Nucleus accumbens (tissue), 56 donors: ENCODE data around the gene C1QL4.

Source experiments
- DNase-seq, 56 donors: peaks; one replicate each; lab custom pipeline; 2025; lab: John Stamatoyannopoulos, UW

The C1QL4 gene

DNA sequence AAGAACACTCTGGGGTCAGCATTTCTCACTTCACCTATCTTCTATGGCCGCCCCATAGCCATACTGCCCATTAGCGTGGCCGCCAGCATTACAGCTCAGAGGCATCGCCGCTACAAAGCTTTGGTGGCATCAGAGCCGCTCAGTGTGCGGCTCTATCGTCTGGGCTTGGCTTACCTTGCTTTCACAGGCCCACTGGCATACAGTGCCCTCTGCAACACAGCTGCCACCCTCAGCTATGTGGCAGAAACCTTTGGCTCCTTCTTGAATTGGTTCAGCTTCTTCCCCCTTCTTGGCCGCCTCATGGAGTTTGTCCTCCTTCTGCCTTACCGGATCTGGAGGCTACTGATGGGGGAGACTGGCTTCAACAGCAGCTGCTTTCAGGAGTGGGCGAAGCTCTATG, 12.3 kb upstream of the C1QL4 start:
- DNase-seq: no peak

DNA sequence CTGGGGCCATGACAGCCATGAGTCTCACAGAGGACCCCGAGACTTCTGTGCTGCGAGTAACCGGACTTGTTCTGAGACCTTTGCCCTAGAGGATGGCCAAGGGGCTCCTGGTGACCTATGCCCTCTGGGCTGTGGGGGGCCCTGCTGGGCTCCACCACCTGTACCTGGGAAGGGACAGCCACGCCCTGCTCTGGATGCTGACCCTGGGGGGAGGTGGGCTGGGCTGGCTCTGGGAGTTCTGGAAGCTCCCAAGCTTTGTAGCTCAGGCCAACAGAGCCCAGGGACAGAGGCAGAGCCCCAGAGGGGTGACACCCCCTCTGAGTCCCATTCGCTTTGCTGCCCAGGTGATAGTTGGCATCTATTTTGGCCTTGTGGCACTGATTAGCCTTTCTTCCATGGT, 11.8 kb upstream of the C1QL4 start:
- DNase-seq: no peak

DNA sequence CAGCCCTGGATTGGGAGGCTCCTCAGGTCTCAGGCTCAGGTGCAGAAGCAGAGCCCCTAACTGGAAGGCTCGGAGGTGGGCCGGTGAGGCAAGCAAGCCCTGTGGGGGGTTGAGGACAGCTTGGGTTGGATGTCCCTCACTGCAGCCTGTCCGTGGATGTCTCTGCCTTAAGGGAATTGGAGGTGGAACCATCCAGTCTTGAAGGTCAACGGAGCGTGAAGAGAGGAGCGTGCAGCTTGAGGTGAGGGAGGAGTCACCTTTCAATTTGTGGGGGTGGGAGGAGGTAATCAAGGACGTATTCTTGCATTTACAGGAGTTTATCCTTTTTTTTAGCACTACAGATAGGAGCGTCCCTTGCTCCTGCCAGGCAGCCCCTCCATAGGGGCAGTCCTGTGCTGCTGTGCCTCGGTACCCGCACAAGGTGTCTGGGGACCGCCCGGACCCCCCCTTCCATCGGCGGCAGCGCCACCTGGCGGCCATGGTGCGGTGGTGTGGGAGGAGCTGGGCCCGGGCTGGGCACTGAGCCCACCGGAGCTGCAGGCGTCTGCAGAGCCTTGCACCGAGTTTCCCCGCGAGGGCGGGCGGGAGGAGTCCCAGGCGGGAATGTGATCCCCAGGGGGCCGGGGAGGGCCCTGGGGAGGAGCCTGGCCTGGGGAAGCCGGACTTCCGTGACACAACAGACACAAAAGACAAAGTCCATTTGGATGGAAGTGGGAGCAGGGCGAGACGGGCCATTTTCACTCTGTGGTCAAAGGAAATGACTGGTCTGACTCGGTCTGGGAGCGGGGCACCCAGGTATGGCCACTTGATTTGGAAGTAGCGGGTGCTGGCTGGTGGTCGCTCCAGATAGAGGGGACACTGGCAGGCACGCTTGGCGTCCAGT, 10.6 kb upstream of the C1QL4 start:
- peak in 54 of 56 donors; percentile 27 to 96 (median 83) for DNase-seq

DNA sequence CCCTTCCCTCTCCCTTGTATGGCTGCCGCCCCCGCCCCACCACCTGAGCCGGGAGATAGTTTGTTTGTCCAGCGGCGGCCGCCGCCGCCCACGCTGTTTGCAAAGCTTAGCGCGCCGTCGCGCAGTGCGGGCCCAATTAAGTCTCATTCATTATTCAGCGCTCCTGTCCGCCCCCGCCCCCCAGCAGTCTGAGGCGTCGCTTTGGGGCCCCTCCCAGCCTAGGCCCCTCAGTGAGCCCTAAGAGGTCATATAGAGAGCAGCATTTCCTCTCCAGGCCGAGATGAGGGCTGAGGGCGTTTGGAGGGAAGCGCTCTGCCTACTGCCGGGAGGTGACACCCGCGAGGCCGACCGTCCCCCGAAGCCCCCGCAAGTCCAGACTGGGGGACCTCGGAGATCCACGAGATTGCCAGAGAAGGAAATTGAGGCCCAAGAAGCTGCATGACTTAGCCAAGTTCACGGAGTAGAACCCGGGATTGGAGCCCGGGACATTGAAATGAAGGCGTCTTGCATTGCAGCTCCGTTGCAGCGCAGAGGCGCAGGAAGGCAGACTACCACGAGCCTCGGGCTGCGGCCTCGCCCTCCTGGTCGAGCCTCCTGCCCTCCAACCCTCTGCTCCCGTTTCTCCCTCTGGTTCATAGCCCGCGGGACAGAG, 9.8 kb upstream of the C1QL4 start, which contains the start of gene DNAJC22:
TSS of gene DNAJC22 (plus strand) at position 230 of the 652 bp plus-strand sequence. CDS start 1,985 bp downstream, outside the sequence.
- DNase-seq: peak in 2 of 56 donors; percentile 26 to 35

DNA sequence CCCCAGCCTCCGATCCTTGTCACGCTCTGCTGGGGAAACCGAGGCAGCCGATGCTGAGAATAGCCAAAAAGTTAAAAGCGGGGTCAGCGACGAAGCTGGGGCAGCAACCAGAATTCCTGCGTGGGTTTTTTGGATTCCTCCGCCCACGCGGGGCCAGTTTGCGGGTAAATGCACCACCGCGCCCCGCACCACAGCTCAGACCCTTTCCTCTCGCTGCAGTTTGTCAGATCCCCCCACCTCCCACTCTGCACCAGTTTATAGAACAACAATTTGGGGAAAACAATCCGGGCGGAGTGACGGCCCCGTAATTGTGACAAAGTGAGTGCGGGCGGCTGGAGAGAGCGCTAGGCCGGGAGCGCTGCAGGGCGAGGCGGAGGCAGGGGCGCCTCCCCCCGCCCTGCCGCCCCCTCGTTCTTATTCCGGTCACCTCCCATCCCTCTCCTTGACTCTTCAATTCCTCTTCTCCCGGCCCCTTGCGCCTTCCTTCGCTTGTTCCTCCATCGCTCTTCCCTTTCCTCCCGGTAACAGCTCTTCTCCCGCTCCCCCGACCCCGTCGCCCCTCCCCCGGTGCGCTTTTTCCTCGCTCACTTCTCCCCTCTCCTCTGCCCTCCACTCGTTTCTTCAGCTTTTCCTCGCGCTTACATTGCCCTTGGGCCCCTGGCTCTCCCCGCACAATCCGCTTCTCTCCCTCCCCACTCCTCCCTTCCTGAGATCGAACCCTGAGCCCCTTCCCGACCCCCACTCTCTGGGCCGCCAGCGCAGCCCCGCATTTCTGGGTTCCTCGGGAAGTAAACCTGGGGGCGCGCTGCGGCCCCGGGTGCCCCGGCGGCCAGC, 9.1 kb upstream of the C1QL4 start:
- DNase-seq: peak in 1 of 56 donors; percentile 9

DNA sequence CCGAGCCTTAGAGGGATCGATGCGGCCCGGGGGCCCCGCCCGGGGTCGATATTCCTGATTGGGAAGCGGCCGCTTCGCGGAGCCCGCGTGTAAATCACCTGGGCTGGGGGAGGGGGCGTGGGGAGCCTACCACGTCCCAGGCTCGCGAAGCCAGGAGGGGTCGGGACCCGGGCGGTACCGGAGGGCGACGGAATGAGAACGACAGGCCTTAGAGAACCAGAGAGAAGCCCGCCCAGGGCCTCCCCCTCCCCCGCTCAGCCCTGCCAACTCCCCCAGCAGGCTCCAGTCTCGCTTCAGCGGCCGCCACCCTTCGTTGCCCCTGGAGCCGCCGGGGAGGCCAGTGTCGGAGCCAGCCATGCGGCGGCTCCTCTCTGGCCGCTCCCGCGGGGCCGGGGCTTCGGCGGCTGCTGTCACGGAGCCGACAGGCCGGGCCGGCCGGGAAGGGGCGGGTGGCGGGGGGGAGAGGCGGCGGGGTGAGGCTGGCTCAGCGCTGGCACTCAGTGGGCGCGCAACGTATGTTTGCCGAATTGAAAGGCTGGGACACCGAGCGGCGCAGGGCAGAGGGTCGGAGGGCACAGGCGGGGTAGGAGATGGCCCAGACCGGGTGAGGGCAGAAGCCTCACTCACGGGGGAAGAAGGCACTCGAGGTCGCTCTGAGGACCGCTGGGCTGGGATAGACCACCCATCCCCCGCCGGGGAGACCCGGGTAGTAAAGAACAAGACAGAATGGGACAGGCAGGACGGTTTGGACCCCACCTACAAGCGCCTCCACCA, 8.2 kb upstream of the C1QL4 start:
- DNase-seq: peak in 9 of 56 donors; percentile 12 to 64 (median 27)

DNA sequence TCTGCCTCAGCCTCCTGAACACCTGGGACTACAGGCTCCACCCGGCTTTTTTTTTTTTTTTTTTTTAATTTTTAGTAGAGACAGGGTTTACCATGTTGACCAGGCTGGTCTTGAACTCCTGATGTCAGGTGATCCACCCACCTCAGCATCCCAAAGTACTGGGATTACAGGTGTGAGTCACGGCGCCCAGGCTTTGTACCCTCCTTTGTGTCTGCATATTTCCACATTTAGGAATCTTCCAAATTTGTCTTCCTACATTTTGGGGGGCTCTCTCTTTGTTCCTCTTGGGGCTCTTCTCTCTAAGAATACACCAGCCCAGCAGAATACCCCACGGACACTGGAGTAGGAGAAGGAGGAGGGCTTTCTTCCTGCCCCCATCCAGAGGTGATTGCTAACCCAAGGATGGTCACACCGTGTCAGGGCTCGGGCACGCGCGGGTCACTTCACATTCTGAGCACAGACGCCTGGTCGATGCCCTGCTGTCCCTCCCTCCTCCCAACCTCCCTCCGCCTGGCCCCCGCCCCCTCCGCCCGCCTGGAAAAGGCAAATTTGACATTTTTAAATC, 7.6 kb upstream of the C1QL4 start:
- DNase-seq: no peak

DNA sequence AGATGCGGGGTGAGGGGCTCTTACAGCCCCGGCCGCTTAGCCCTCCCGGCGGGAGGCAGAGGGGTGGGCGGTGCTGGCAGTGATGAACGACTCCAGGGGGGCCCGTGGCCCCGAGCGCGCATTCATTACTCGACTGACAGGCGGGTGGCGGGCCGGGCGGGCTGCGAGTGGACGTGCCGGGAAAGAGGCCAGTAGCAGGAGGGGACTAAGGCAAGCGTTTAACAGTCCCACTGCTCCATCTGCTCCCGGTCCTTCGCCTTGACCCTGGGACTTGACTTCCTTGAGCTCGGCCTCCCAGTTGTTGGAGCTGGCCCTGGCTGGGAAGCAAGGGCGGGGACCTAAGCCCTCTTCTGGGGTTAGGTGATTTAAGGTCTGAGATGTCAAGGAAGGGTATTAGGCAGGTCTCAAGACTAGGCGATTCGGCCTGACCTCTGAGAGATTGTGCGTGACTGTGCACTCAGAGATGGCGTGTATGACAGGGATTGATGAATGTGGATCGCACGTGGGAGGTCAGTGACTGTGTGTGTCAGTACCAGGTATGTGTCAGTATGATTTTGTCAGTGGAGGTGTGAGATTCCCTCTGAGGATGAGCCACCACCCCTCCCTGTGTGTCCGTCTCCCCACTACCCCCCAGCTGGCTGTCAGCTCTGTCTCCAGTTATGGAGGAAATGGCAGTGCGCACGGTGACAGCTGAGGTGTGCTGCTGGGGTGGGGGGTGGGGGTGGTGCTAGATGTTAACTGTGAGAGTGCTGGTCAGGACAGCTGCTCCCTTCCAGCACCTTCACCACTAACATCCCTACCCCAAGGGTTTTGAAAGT, 6.1 kb upstream of the C1QL4 start:
- peak in 5 of 56 donors; percentile 17 to 60 (median 34) for DNase-seq

DNA sequence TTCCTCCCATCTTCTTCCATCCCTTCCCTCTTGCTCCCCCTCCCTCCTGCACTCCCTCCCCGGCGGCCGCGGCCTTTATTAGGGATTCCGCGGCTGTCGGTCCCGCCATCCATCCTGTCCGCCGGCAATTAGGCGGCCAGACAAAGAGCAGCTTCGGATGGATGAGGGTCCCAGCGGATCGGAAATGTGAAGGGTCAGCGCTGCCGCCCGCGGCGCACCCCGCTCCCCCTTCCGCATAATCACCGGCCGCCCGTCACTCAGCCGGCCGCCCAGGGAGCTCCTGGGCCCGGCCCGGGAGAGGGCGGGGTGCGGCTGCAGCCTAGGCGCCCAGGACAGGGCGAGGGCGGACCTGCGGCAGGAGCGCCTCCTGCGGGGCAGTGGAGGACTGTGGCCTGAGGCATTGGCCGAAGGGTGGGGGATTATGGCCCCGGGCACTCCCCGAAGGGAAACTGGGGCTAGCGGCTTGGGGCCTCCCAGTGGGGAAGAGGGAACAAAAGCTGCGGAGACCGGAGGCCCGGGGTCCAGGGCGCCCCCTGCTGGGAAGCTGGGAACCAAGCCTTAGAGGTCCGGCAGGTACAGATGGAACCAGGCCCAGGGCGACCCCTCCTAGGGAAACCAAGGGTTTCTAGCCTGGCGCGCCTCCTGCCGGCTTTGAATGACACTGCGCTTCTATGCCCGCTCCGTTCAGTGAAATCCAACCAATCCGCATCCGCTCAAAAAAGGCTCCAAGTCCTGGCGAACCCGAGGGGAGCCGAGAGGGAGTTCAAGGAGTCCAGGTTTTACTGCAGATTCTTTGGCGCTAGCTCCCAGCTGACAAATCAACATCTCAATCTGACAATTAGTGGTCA, 5.3 kb upstream of the C1QL4 start:
- peak in 42 of 56 donors; percentile 13 to 84 (median 46) for DNase-seq

DNA sequence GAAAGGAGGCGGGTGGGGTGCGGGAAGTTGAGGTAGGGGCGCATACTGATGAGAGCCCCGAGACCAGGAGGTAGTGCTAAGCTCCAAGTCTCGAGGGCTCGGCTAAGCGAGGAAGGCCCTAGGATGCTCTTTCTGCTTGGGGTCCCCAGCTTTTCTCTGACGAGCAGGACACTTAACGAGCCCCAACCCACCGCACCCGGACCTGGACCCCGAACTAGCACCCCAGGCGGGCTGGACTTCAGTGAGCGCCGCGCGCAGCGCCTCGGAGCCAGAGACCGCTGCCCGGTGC, 4.7 kb upstream of the C1QL4 start:
- DNase-seq: no peak

DNA sequence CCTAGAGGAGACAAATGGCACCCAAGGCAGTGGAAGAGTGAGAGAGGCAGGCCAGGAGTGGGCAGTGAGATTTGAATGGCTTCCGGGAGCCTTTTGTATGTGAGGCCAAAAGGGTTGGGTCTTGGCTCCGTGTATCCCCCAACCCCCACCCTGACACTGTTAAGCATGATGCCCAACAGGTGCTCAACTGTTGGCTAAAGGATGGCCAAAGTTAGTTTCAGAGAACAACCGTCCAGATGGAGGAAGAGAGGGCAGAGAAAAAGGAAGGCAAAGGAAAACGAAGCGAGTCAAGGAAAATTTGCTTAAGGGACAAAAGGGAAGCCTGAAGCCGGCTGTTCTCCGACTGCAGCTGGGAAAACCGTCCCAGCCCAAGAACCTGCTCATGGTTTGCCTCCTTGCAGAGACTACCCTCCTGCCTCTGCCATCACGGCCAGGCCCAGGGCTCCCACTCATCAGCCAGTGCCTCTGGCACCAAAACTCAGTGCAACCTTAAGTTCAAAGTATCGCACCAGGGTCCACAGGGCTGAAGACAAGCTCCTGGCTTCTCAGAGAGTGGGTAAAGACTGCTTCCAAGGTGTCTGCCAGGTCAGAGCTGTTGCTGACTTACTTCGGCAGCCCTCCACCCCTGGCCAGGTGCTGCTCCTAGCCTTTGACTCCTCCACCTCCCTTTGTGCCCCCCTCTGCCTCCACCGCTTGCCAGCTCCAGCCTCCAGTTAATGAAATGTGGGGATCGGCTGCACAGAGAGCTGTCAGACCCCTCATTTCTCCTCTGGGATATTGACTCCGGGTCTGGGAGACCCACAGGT, 4.2 kb upstream of the C1QL4 start:
- no peak for DNase-seq

DNA sequence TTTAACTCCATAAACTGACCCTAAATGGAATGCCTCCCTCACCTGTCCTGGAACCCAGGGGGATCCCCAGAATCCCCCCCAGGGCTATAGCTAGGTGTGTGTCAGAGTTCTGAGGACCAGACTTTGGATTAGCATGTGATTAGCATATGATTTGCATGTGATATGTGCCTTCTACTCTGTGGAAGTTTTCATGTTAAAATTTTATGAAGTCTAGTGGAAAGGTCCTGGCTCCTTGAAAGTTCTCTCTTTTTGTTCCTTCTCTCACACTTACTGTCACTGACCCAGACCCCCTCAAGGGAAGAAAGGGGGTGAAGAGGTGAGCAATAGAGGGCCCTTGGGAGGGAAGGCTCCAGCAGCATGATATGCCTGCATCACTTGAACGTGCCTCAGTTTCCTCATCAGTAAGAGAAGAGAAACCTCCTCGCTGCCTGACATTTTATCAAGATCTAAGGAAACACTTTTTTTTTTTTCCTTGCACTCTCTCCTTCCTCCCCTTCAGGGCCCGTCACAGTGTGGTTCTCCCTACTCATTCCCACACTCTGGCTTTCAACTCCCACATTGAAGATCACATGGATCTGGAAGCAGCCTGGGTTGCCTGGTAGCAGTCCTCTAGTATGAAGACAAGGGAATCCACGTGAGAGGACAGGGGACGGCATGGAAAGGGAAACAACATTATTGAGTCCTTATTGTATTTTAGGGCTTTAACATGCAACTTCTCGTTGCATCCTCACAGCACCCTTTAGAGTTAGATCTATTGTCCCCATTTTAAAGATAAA, 3.3 kb upstream of the C1QL4 start:
- DNase-seq: no peak

DNA sequence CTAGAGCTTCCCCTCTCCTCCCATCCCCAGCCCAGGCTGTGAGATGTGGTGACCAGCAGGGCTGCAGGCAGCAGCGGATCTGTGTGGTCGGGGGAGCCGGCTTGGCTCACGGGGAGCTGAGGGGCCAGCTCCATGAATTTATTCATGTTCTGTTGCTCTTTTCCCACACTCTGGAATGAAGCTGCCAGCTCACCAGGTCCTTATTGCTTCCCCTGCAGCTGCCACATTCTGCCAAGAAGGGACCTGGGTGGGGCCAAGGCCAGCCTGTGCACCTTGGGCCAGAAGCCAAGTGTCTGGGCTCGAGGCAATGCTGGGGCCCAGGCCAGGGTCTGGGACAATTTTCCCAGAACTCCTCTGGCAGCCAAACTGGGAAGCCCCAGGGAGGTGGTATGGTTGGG, 2.5 kb upstream of the C1QL4 start:
- DNase-seq: peak in 1 of 56 donors; percentile 2

DNA sequence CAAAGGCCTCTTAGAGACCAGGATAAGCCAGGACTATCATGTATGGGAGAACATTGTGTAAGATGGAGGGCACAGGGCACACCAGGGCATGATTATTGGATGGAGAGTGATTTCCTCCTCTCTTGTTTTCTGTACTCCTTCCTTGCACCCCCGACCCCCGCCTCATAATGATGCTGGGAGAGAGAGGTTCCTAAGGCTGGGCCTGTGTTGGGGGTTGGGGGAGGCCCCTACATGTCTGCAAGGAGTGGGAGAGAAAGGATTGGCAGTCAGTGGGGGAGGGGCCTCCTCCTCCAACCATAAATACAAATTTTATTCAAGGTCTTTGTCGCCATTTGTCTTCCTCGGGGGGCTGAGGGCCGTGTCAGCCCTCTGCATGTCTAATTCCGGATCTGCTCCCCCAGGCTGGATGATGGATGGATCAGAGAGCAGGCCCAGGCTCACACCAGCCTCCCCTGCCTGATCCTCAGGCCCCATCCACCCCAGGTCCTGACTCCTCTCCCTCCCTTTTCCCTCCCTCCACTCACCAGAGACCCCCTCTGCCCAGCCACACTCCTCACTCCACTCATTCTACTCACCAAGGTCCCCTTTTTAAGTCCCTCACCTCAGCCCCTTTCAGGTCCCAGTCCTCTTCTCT, 2.0 kb upstream of the C1QL4 start:
- DNase-seq: no peak

DNA sequence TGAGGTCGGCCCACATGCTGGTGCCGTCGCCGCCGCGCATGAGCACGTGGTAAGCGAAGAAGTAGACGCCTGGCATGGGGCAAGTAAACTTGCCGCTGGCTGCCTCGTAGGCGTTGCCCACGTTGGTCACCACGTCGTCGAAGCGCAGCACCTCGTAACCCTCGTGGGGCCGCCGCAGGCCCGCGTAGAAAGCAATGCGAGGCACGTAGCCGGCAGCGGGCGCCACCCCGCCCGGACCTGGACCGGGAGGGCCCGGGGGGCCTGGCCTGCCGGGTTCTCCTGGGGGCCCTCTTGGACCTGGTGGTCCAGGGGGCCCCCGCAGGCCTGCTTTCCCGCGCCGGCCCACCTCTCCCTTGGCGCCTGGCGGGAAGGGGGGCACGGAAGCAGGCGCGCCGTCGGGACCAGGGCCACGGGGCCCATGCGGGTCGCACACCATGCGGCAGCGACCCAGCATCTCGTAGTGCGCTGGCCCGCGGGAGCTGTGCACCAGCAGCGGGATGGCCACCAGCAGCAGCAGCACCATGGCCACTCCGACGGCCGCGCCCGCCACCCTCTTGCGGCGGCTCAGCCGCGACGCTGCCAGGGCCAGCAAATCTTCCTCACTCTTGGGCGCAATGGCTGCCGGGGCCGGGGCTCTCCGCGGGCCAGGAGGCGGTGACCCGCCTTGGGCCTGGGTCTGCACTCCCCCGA, 888 bp downstream of the C1QL4 start:
- no peak for DNase-seq
